Lung (tissue), 12 donors: Measurements from ENCODE around the gene MPP2. TPM values are rescaled to one million over a fixed set of nuclear protein-coding genes. Genes with fewer than 3 reads are reported as not detected.
A peak's percentile ranks its signal among the peaks of the same experiment; 100 is the strongest.
"Not testable (repeated sequence)": the region's sequence is repeated elsewhere in the genome, so short reads cannot be mapped to it uniquely, and the experiment has no call there.

ENCODE experiments used
- ATAC-seq: fragments of 200-7000 bp; cut with Tn5 transposase; one replicate; pipeline ENCODE4 v1.9.1; 2020; ENCODE audit warnings: moderate number of reproducible peaks; ENCODE audit not compliant: insufficient read depth, low FRiP score
- DNase-seq, 3 donors: peaks; one replicate each; pipeline ENCODE4 v3.0.0-alpha.2; 2013 to 2017
- H3K27ac ChIP-seq, 2 donors: one replicate each; pipeline ENCODE4 v1.5.1; 2013; ENCODE audit warnings: mild to moderate bottlenecking in 2 of 2, moderate library complexity in 2 of 2, control low read depth in 1 of 2, inconsistent platforms in 1 of 2, low read depth in 1 of 2, low read length in 1 of 2
- H3K27me3 ChIP-seq, 3 donors: one replicate each; pipeline ENCODE4 v1.5.1; 2013; ENCODE audit warnings: low read length in 2 of 3; ENCODE audit not compliant: control insufficient read depth in 3 of 3, insufficient read depth in 3 of 3
- H3K36me3 ChIP-seq, 4 donors: one replicate each; pipeline ENCODE4 v1.5.1; 2013; ENCODE audit warnings: low read length in 4 of 4, mild to moderate bottlenecking in 1 of 4, moderate library complexity in 1 of 4; ENCODE audit not compliant: control insufficient read depth in 4 of 4, insufficient read depth in 4 of 4
- H3K4me1 ChIP-seq, 5 donors: one replicate each; pipeline ENCODE4 v1.5.1; 2013; ENCODE audit warnings: low read length in 5 of 5, mild to moderate bottlenecking in 2 of 5, moderate library complexity in 1 of 5; ENCODE audit not compliant: control insufficient read depth in 5 of 5, insufficient read depth in 5 of 5
- H3K4me3 ChIP-seq: one replicate; pipeline ENCODE4 v1.5.1; 2013; ENCODE audit warnings: mild to moderate bottlenecking, control low read depth, moderate library complexity
- H3K9ac ChIP-seq, 2 donors: one replicate each; pipeline ENCODE4 v1.5.1; 2013; ENCODE audit warnings: low read length in 2 of 2, control low read depth in 1 of 2; ENCODE audit not compliant: insufficient read depth in 1 of 2
- H3K9me3 ChIP-seq, 4 donors: one replicate each; pipeline ENCODE4 v1.5.1; 2013; ENCODE audit warnings: low read length in 3 of 4, mild to moderate bottlenecking in 1 of 4, moderate library complexity in 1 of 4; ENCODE audit not compliant: control insufficient read depth in 4 of 4, insufficient read depth in 3 of 4
- WGBS, 2 donors: extraction: QIAGEN DNeasy Blood & Tissue Kit; methylation state at CpG; one replicate each; pipeline ENCODE4 v1.1.7; 2013; 5-methylcytosine and 5-hydroxymethylcytosine counted together
- polyA plus RNA-seq, 2 donors: library from polyadenylated mRNA; stranded (reverse); fragments of 200-250 nt; gene quantifications; one replicate each; pipeline ENCODE4 v1.2.1, GENCODE V29; 2013
- total RNA-seq, 2 donors: library from RNA; depleted of rRNA in 1 of 2; stranded (reverse); fragments of >200 nt in 1 of 2; gene quantifications; one replicate each; pipeline ENCODE4 v1.2.1, GENCODE V29; 2014 to 2021
- TF ChIP-seq, protein P1 (sequence below): IDR thresholded peaks from 2 replicates; pipeline ENCODE4 v1.5.1; 2012; ENCODE audit warnings: mild to moderate bottlenecking; ENCODE audit errors: control extremely low read depth, extremely low read depth
- donor health status: control.
- donor health status: control.
- donor health status: Bipolar disorder and iron deficiency.
- donor health status: healthy.
- donor health status: DM: yes; HTN: yes; CAD: no.

MPP2 gene
- total and polyA plus RNA-seq, 4 donors: 0.24 to 1.3 (median 0.69) TPM

DNA sequence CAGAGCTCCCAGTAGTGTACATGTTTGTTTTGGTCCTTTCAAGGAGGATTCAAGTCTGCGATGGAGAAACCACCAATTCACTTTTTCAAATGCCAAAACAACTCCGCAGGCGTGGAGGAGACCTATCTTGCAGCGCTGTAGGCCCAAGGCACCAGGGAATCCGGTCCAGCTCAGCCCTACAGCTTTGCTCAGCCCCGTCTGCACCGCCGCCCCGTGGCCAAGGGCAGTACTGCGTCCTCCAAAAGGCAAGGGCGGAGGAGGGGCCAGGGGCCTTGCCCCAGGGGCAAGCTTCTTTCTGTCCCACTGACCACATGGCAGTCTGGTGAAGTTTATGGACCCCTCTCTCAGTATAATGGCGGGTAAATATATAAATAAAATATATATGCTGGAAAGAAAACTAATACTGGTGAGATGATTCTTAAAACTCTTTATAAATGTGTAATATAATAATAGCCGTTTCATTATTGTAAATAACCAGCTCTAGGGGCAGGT is 61.1 kb downstream of the MPP2 start:
- 9 to 13% methylated on average over 13 of the region's 13 CpGs for WGBS, 2 donors
- H3K9ac ChIP-seq: no peak overlapping the region
- TF ChIP-seq, protein P1, sequence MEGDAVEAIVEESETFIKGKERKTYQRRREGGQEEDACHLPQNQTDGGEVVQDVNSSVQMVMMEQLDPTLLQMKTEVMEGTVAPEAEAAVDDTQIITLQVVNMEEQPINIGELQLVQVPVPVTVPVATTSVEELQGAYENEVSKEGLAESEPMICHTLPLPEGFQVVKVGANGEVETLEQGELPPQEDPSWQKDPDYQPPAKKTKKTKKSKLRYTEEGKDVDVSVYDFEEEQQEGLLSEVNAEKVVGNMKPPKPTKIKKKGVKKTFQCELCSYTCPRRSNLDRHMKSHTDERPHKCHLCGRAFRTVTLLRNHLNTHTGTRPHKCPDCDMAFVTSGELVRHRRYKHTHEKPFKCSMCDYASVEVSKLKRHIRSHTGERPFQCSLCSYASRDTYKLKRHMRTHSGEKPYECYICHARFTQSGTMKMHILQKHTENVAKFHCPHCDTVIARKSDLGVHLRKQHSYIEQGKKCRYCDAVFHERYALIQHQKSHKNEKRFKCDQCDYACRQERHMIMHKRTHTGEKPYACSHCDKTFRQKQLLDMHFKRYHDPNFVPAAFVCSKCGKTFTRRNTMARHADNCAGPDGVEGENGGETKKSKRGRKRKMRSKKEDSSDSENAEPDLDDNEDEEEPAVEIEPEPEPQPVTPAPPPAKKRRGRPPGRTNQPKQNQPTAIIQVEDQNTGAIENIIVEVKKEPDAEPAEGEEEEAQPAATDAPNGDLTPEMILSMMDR: peak; percentile 95
- H3K9me3 ChIP-seq: no peaks in the 10 kb centered on the region
- H3K27me3 ChIP-seq: no peaks in the 10 kb centered on the region
- peak overlapping the region in 1 of 2 donors; percentile 56 for H3K27ac ChIP-seq
- peak; percentile 84 for ATAC-seq
- peaks cover 0 to 7% (median 0%) of the 10 kb centered on the region in 5 donors for H3K4me1 ChIP-seq
- DNase-seq: peak; percentile 64 to 72 (median 68)
- no peaks in the 10 kb centered on the region for H3K36me3 ChIP-seq
- no peak overlapping the region for H3K4me3 ChIP-seq

DNA sequence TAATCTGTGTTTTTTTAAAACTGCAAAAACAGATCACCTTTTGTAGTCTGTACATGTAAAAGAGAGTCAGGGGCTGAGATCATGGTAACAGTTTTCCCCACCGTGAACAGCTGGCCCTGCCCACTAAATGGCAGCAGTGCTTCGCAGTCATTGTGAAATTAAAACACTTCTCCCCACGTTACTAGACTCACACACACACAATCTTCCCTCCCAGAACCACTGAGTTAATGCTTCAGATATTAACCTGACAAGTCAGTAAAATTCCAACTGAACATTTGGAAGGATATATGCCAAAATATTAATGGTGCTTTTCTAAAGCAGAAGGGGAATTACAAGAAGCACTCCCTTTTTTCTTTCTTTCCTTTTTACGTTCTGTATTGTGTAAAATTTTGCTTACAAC is 61.6 kb downstream of the MPP2 start:
- ATAC-seq: no peak

DNA sequence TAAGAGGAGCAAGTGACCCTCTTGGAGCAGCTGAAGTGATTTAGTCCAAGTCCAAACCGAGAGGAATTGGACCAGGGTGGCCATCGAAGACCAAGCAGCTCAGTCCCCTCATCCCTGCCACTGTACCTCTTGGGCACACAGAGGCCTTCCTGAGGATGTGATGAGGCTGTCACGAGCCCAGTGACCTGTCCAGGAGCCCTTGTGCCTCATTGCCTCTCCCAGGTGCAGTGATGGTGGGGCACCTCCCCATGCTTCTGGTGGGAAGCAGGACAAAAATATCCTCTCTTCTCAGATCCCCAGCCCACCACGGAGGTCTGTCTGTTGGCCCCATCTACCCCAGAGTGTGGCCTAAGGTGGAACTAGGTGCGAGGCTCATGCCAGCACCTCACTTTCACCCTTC is 63.1 kb downstream of the MPP2 start:
- Histone ChIP-seq H3K4me1 (peaks cover 0 to 7% (median 5%) of the 10 kb centered on the region in 5 donors), H3K4me3 (no peak overlapping the region), H3K27me3 (peaks cover 0 to 4% (median 0%) of the 10 kb centered on the region in 3 donors), H3K9ac (no peak overlapping the region), H3K36me3 (no peaks in the 10 kb centered on the region), H3K9me3 (no peaks in the 10 kb centered on the region), H3K27ac (no peak overlapping the region)
- TF ChIP-seq, protein P1: no peak
- ATAC-seq: no peak
- 91 to 95% methylated on average over 5 of the region's 5 CpGs for WGBS, 2 donors
- DNase-seq: no peak

More for the DNA sequence above, 61.6 kb downstream of the MPP2 start:
- Histone ChIP-seq H3K27ac (no peak overlapping the region), H3K4me3 (no peak overlapping the region), H3K27me3 (no peaks in the 10 kb centered on the region), H3K9ac (no peak overlapping the region), H3K36me3 (no peaks in the 10 kb centered on the region), H3K9me3 (no peaks in the 10 kb centered on the region), H3K4me1 (peaks cover 0 to 7% (median 0%) of the 10 kb centered on the region in 5 donors)
- 52 to 68% methylated on average over 4 of the region's 4 CpGs for WGBS, 2 donors
- TF ChIP-seq, protein P1: no peak
- DNase-seq: no peak

DNA sequence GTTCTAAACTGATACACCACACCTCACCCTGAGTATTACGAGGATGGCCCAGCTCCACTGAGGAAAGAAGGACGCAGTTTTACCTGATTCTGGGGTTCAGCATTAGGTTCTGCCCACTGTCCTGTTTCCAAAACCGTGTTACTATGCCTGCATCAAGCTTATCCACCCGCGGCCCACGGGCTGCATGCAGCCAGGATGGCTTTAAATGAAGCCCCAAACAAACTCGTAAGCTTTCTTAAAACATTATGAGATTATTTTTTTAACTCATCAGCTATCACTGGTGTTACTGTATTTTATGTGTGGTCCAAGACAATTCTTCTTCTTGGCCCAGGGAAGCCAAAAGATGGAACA is 64.4 kb downstream of the MPP2 start:
- ATAC-seq (no peak), DNase-seq (no peak)
- H3K27ac ChIP-seq: no peak overlapping the region
- TF ChIP-seq, protein P1: no peak
- no peak overlapping the region for H3K9ac ChIP-seq
- H3K4me3 ChIP-seq: no peak overlapping the region
- no peaks in the 10 kb centered on the region for H3K36me3 ChIP-seq
- 59 to 66% methylated on average over 7 of the region's 7 CpGs for WGBS, 2 donors
- H3K9me3 ChIP-seq: no peaks in the 10 kb centered on the region
- peaks cover 0 to 7% (median 5%) of the 10 kb centered on the region in 5 donors for H3K4me1 ChIP-seq
- H3K27me3 ChIP-seq: peaks cover 0 to 4% (median 0%) of the 10 kb centered on the region in 3 donors

DNA sequence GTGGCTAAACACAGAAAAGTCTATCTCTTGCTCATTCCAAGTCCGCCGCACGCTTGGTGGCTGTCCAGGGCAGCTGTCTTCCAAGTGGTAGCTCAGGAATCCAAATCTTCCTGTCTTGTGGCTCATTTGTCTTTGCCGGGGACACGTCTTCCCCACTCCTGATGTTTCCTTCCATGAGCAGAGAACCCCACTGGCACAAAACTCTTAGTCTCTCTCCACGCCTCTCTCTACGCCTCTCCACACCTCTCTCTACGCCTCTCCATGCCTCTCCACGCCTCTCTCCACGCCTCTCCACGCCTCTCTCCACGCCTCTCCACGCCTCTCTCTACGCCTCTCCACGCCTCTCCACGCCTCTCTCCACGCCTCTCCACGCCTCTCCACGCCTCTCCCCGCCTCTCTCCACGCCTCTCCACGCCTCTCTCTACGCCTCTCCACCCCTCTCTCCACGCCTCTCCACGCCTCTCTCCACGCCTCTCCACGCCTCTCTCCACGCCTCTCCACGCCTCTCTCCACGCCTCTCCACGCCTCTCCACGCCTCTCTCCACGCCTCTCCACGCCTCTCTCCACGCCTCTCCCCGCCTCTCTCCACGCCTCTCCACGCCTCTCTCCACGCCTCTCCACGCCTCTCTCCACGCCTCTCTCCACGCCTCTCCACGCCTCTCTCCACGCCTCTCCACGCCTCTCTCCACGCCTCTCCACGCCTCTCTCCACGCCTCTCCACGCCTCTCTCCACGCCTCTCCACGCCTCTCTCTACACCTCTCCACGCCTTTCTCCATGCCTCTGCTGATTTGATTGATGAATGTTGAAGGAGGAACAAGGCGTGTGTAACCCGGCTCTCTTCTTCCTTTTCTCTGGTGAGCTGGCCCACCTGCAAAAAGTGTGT is 65.0 kb downstream of the MPP2 start:
- peak in 1 of 3 donors; percentile 25 for DNase-seq
- not testable (repeated sequence) for H3K4me3 ChIP-seq, H3K27ac ChIP-seq, H3K4me1 ChIP-seq, H3K36me3 ChIP-seq, H3K9me3 ChIP-seq, H3K9ac ChIP-seq, ATAC-seq, H3K27me3 ChIP-seq
- WGBS, 2 donors: 50 to 77% methylated on average over 42 to 54 of the region's 54 CpGs
